HG03342 (cell line): ENCODE data around the gene KCNC4.

Source experiments
- ATAC-seq: cut with Tn5 transposase; IDR thresholded peaks from one replicate; pipeline ENCODE4 v1.9.1; 2021; ENCODE audit warnings: mild to moderate bottlenecking, moderate library complexity; ENCODE audit not compliant: unreplicated experiment

KCNC4 gene

DNA sequence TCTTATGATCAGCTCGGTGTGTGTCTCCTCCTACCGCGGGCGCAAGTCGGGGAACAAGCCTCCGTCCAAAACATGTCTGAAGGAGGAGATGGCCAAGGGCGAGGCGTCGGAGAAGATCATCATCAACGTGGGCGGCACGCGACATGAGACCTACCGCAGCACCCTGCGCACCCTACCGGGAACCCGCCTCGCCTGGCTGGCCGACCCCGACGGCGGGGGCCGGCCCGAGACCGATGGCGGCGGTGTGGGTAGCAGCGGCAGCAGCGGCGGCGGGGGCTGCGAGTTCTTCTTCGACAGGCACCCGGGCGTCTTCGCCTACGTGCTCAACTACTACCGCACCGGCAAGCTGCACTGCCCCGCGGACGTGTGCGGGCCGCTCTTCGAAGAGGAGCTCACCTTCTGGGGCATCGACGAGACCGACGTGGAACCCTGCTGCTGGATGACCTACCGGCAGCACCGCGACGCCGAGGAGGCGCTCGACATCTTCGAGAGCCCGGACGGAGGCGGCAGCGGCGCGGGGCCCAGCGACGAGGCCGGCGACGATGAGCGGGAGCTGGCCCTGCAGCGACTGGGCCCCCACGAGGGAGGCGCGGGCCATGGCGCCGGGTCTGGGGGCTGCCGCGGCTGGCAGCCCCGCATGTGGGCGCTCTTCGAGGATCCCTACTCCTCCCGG is 1.5 kb downstream of the KCNC4 start:
- ATAC-seq, result no peak

- no peak for ATAC-seq
Measured at GRCh38 chr1:110212169-110213142, 2.3 kb downstream of the KCNC4 start.

DNA sequence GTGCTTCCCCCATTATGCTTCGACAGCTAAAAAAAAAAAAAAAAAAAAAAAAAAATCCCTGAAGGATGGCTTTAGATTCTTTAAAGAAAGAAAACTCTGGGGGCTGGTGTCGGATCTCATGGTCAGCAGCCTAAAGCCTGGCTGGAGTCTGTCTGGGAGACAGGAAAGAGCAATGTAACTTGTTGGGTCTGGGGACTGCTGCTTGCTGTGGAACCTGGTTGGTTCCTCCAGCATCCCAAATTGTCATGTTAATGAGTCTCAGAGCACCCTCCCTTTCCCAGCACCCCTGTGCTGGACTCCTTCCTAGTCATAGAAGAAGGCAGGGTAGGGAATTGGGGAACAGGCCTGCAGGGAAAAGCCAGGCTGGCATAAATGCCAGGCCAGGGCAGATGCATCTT is 3.0 kb downstream of the KCNC4 start:
- ATAC-seq, result no peak

DNA sequence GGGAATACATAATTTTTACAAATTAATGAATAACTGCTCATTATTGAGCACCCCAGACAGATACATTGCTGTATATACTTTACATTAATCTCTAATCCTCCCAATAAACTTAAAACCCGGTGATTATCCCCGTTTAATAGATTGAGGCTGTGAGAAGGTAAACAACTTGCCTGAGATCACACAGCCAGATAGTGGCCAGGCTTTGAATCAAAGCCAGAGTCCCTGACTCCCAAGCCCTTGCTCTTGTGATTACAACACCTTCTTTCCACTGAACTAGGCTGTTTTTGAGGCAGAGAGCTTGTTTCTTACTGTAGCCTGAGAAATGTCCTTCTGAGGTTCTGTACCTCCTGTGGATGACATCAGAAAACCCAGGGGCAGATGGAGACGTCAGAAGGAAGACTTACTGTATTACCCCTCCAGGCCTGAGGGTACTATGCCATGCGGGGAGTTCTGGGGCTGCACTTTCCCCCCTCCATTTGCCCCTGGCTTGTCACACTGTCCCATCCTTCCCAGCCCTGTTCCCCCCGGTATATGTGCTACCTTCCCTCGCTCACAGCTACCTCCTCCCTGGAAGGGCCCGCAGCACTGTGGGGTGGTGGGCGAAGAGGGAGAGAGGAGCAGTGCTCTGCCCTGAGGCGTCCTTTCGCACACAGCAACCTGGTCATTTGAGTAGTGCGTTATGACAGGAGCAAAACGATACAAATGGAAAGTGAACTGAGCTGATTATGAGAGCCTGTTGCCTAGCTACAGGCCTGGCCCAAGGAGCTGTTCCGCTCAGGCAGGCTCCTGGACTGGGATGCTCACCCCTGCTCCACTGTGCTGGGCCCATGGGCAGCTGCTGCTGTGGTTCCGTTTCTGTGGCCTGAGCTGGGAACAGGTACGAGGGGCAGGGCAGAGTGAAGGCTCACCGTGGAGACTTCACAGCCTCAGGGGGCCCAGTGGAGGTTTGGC is 4.6 kb downstream of the KCNC4 start:
- no peak for ATAC-seq

GRCh38 chr1:110215621-110216515 is 5.8 kb downstream of the KCNC4 start:
- ATAC-seq, result no peak

DNA sequence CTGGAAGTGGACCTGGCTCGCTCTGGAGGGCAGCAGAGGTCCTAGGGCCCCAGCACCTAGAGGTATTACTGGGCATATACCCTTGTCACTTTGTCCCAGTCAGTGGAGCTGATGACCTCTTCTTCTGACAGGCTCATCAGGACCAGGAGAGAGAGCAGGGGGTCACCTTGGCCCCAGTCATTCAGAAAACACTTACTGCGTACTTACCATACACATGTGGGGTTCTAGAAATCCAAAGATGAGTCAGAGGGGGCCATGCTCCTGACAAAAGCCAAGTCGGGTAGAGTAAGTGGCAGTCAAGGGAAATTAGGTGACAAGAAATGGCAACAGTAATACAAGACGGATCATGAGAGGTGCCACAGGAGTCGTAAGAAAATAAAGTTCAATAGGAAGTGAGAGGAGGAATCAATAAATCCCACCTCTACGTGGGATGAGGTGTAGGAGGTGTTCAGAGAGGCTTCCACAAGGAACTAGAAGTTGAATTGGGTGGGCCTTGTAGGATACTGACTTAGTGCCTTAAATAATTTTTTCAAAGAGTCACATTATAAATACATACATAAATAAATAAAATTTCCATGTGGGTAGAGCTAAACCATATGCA is 6.8 kb downstream of the KCNC4 start:
- no peak for ATAC-seq

DNA sequence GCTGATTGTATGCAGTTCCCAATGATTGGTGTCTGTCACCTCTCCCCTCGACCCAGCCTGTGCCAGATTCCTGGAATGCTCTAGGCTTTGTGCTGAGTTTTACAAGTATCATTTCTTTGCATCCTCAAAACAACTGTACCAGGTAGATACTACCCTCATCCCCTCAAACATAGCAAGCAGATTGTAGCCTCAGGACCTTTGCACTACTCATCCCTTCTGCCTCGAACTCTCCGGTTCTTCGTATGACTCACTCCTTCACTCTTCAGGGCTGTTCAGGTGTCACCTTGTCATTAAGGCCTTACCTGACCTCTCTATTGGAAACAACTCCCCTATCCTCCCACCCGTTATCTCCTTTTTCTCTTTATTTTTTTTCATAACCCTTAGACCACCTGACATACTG is 8.0 kb downstream of the KCNC4 start:
- ATAC-seq, result no peak

DNA sequence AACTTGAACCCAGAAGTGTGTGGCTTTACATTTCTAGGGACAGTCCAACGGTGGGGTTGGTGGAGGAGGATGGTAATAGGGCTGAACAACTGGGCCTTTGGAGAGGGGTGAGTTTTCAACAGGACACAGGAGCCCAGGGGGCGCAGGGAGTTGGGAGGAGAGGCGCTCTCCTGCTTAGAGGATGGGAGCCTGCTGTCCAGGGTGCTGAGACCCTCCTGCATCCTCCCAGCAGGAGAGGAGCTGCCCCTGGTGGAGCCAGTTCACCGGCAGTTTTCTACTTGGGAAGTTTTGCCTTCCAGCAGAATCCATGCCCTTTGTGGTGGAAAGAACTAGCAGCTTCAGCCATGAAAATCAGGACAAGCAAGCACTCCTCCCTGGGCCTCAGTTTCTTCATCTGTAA is 8.6 kb downstream of the KCNC4 start:
- ATAC-seq, result no peak

DNA sequence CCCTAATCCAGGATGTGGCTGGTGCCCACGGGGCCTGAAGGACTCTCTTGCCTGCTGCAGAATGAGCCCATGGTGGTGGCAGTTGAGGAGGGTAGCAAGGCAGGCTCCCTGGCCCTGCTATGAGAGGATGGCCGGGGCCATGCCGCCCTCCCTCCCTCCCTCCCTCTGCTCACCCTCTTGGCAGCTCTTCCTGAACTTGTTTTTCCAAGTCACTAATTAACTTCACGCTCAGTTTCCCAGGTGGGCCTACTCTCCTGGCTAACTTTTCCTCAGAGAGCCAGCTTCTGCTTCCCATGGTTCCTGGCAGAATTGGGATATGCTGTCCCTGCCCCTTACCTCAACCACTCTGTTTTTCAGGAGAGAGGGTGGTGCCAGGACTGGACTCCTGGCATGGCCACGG is 10.2 kb downstream of the KCNC4 start:
- no peak for ATAC-seq

GRCh38 chr1:110221119-110221518 is 11.0 kb downstream of the KCNC4 start:
- ATAC-seq, result no peak

GRCh38 chr1:110223127-110223526 is 13.0 kb downstream of the KCNC4 start:
- no peak for ATAC-seq

GRCh38 chr1:110223581-110223980 is 13.5 kb downstream of the KCNC4 start:
- no peak for ATAC-seq

DNA sequence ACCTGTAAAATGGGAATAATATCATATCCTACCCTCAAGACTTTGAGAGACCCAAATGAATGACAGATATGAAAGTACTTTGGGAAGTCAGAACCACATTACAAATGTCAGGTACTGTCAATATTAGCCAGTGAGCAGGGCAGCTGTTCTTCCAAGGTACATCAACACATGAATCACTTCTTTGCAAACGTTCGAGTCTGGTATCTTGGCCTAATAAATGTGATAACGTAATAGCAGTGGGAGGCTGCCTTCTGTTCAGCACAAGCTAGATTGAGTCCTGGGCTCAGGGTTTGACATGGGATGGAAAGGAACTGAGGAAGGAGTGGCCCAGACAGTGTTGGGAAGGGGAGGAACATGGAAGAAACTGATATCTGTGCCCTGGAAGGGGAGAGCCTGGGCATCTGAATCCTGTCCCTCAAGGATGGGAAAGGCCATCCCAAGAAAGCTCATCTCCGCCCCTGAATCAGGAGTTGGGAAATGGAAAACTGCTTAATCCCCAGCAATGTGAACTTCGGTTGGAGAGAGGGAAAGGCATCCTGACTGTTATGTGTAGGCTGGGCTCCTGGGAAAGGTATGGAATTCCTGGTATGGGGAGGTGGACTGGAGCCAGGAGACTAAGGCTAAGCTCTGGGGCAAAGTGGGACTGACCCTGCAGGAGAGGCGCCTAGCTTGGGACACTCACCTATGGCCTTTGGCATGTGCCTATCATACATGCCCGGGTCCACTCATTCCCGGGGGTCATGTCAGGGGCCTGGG is 14.3 kb downstream of the KCNC4 start:
- no peak for ATAC-seq

DNA sequence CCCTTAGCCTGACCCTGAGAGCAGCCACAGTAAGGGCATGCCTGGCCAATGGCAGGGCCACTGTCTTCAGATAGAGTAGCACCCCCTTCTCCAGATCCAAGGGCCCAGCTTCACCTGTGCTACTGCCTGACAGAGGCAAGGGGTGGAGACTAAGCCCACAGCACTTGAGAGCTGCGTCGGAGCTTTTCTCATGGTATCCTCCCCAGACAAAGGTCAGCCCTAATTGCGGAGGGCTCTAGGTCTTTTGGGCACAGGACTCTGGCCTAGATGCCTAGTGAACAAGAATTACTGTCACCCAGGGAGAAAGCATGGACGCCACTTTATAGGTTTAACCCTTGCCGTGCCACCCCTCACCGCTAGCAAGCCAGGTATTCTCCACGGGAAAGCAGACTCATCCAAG is 15.1 kb downstream of the KCNC4 start:
- ATAC-seq, result no peak

- no peak for ATAC-seq
Measured at GRCh38 chr1:110225756-110226404, 15.8 kb downstream of the KCNC4 start.

DNA sequence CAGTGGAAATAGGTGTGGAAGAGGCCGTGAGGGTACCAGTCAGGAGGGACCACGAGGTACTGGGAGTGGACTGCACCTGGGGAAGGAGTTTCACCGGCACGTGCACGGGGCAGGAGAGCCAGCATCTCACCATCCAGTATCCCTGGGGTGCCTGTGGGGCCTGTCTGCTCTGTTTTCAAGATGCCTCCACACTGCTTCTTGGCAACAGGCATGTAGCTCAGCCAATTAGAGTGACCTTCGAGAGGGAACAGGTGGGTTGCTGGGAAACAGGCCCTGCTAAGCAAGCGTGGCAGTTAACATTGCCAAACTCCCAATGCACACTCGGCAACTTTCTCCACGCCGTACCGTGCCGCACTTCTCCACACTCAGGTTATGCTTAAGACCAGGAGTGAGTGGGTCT is 17.7 kb downstream of the KCNC4 start:
- no peak for ATAC-seq

DNA sequence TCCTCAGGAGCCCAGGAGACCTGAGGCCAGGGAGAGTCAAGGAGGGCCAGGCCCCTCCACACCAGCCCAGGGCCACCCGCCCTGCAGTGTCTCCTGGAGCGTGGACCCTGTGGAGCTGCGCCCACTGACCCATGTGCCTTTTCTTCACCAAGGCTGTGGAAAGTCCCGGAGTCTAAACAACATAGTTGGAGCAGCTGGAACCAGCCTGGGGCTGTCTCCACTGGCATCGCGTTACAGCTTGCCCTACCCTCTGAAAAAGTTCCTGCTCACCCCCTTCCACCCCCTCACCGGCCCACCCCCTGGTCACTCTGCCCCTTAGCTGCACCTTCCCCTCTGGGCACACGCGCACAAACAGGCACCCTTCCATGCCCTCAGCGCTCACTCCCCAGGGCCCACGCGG is 18.3 kb downstream of the KCNC4 start:
- ATAC-seq, result no peak

GRCh38 chr1:110228869-110229268 is 18.8 kb downstream of the KCNC4 start:
- ATAC-seq, result no peak
